H54 (cell line): ENCODE data around the gene MAD1L1.

ENCODE experiments used
- DNase-seq: peaks from one replicate; pipeline ENCODE4 v3.0.0; 2011; ENCODE audit warnings: low spot score, mixed read lengths; ENCODE audit not compliant: insufficient read length
- FAIRE-seq: peaks from 3 replicates; lab custom pipeline; 2011; peaks lifted over from hg19 to GRCh38; lab: Jason Lieb, UNC
- POLR2A ChIP-seq: IDR thresholded peaks from 2 replicates; pipeline ENCODE4 v1.6.1; 2011; ENCODE audit warnings: low read depth, mild to moderate bottlenecking, low read length

MAD1L1 gene

DNA sequence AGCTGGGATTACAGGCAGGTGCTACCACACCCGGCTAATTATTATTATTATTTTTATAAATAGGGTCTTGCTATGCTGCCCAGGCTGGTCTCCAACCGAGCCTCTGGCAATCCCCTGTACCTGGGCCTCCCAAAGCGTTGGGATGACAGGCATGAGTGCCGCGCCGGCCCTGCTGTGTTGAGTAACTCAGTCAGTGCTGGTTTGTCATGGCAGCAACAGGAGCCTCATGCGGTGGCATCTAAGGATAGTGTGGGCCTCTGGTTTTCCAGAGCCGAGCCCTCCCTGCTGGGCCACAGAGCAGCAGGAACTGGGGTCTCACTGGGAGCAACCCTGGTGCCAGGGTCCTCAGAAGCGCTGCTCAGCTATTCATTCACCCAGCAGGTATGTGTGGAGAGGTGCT, 318.0 kb downstream of the MAD1L1 start:
- FAIRE-seq = no peak
- no peak for TF ChIP-seq POLR2A
- DNase-seq = no peak

DNA sequence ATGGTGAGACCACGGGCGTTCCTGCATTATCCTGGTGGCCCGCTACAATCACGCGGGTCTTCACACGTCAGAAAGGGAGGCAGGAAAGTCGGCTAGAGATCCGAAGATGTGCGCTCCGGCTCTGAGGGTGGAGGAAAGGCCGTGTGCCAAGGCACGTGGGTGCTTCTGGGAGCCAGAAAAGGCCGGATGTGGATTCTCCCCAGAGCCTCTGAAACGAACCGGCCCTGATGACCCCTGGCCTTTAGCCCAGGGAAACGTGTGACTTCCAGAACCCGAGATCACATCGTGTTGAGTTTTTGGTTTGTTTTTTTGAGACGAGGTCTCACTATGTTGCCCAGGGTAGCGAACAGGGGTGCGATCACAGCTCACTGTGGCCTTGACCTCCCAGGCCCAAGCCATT, 318.4 kb downstream of the MAD1L1 start:
- DNase-seq = no peak
- TF ChIP-seq POLR2A = no peak
- no peak for FAIRE-seq

DNA sequence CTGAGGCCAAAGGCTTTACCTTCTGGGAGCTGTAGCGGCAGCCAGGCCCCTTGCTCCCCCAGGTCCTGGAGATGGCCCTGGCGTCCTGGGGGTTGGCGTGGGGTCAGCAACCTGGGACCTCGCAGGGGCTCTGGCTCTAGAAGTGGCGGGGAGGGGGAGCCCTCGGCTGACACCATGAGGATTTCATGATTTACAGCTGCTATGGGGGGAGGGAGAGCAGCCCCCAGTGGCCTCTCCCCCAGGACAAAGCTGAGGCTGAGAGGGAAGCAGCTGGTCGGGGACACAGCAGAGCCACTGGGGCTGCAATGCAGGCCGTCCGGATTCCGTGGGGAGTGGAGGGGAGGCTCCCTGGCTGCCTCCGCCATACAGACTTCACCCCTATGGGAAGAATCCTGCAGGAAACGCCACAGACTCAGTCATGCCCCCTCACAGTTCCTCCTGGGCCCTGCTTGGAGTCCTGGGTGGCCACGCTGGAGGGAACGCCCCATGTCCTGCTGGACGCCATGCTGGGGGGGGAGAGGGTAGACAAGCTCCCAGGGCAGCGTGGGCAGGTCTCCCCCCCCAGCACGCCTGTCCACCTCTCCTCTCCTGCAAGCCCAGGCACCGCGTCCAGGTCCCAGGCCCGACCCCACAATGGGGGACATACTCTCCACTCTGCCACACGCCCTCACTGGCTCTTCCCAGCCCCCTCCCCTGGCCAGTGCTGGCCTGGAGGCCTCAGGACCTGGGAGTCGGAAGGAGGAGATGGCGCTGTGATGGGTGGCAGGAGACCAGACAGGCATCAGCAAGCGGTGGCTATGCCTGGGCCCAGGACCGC, 319.1 kb downstream of the MAD1L1 start:
- FAIRE-seq (no peak), DNase-seq (no peak)
- TF ChIP-seq POLR2A = no peak

DNA sequence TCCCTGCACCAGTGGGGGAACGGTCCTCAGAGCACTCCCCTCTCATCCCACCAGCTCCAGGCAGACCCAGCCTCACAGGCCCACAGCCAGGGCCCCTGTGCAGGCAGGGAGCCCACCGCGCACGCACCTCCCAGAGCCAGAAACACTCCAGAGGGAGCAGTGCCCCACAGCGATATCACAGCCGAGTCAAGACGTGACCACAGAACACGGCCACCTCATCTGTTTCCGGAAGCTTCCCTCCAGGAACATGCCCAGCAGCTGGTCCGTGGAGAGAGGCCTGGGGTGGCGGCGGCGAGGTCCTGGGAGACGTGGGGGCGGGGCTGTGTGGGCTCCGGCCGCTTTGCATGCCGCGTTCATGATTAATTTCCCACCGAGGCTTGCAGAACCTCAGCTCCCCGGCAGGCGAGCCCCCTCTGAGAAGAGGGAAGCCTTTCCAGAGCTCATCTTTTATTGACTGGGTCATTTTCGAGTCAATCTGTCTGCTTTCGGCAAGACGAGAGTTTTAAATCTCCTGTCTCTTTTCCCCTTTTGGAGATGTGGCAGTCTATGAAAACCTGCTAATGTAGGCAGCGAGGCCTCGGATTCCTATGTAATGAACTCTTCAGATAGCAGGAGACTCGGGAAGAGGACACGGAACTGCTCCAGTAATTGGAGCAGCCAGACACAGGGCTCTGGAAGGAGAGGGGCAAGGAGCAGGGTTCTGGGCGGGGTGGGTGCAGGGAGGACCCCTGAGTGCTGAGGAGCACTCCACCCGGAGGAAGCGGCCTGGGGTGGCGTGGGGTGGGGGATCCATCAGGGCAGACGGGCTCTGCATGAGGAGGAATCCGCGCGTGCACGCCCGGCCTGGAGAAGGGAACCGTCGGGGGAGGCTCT, 319.9 kb downstream of the MAD1L1 start:
- DNase-seq (peak; percentile 75), FAIRE-seq (no peak)
- TF ChIP-seq POLR2A = no peak

DNA sequence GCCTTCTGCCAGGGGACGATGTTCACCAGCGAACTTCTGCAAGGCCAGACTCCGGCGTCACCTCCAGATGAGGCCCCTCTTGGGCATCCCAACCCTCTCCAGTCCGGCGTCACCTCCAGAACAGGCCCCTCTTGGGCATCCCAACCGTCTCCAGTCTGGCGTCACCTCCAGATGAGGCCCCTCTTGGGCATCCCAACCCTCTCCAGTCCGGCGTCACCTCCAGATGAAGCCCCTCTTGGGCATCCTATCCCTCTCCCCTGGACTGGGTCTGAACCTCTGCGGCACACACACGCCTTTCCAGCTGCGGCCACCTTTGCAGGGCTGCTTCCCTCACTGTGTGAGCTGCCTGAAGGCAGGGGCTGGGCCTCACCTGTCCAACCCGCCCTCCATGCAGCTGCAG, 321.2 kb downstream of the MAD1L1 start:
- no peak for FAIRE-seq
- TF ChIP-seq POLR2A = no peak
- no peak for DNase-seq

DNA sequence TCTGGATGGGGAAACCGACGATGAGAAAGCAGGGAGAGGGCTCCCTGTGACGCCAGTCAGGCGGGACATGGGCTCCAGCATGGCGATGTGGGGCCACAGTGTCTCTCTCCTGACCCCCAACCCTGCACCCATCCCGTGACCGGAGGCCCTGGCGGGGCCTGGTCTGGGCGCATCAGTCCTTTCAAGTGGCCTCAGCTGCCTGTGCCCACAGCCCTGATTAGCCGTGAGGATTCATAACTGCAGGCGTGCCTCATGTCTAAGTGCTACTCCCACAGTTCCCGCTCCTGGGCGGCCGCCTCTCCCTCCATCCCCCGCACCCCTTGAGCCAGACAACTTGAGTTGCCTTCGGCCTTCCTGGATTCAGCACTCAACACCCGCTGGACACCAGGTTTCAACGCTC, 321.9 kb downstream of the MAD1L1 start:
- TF ChIP-seq POLR2A = no peak
- FAIRE-seq (no peak), DNase-seq (no peak)

DNA sequence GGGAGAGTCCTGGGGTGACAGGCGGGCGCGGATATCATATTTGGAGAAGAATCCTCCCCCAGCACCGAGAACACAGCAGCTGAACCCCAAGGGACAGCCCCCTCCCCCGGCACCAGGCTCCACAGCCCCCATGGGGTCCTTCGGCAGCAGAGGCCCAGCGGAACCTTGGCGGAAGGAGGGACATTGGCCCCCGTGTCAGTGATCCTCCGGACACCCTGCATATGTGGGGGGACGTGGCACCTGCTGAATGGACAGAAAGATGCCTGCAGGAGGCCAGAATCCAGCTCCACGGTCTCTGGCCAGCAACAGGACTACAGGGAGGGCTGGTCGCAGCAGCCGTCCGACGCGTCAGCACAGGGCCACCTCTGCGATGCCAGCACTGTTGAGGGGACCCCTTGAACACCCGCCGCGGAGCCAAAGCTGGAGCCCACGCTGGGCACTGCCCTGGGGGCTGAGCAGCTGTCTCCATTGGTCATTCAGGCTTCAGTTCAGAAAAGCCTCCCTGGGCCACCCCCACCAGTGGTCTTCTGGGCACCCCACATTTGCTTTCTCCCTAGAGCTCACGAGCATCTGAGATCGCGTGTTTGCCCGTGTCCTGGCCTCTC, 322.6 kb downstream of the MAD1L1 start:
- DNase-seq (no peak), FAIRE-seq (no peak)
- TF ChIP-seq POLR2A = no peak

DNA sequence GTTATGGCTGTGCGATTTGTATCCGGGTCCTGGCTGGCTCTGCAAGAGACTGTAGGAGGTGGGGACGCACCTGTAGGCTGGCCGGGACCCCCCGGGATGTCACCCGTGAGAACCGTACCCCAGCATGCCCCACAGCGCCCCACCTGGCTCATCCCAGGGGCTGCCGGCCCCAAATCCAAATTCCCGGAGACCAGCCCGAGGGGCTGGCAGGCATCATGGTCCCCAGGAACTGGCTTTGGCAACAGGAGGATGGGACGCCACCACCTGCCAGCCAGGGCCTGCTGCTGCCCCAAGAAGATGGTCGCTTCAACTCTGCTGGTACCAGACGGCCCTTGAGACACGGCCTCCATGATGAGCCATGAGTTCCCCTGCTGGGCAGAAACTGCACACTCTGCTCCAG, 323.3 kb downstream of the MAD1L1 start:
- FAIRE-seq = no peak
- TF ChIP-seq POLR2A = no peak
- DNase-seq = no peak

DNA sequence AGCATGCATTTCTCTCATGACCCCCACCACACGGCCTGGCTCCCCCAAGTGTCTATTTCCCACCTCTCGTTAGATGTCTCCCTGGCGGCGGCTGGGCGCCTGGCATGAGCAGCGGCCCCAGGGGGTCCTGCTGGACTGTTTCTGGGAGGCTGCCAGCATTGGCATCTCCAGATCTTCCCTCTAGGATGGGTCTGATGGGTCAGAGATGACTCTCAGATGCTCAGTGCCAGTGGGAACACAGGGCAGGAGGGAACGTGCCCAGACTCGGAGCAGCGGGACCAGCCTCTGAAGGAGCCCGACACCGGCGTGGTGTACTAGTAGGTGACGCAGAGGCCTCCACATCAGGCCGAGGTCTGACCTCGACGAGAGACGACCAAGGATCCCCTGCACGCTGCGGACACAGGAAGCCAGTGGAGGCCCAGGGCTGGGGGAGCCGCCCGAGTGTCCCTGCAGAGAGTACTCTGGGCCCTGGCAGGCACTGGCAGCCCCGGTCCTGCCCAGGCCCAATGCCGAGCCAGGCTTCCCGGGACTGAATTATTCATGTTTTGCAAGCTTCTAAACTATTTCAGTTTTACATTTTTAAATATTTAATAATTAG, 323.8 kb downstream of the MAD1L1 start:
- no peak for DNase-seq
- FAIRE-seq = no peak
- TF ChIP-seq POLR2A = no peak

DNA sequence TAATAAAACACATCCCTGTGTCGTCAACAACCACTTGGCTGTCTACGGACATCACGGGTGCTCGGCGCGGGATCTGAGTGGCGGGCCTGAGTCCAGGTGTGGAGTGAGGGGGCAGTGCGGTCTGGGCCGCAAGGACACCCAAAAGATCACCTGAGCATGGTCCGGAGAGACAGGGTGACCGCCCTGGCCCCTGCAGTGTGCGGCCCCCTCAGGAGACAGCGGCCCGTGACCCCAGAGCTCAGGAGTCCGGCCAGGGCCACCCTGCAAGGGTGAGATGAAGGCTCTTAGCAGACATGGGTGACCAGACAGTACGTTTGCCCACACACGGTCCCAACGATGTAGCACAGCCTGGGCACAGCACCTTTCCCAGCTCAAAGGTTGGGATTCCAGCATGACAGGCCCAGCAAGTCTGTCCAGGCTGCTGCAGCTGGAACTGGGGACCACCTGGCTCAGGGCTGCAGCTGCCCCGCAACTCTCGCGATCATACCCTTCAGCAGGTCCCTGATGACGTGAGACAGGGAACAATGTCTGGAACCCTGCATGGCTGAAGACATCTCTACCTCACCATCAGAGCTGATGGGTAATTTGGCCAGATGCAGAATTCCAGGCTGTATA, 324.9 kb downstream of the MAD1L1 start:
- DNase-seq (no peak), FAIRE-seq (no peak)
- TF ChIP-seq POLR2A = no peak

DNA sequence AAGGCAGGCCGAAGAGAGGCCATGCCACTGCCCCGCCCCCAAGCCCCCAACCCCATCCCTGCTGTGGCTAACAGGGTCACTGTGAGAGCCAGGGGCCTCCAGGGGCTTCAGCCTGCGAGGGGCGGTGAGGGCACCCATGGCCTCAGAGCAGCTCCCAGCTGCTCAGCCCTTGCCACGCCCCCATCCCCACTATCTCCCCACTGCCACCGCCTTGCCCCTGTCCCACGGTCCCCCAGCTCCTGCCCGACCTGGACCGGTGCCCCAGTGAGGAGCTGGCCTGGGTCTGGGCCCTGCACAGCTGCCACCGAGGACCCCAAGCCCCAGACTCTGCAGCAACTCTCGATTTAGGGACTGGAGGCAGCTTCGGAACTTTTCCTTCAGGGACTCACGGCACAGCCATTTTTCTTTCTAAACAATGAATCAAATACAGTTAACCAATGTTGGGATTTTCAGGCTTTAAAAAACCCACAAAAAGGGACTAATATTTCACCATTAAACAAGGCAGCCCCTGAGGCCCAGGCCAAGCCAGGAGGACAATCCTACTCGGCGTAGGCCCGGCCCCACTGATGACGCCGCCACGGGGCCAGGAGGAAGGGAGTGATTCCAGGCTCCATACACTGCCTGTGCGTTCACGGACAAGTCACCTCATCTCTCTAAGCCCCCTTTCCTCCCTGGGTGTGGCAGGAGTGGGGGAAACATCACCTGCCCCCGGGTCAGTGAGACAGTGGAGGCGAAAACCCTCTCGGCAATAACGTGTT, 325.6 kb downstream of the MAD1L1 start:
- DNase-seq = no peak
- TF ChIP-seq POLR2A = no peak
- no peak for FAIRE-seq

DNA sequence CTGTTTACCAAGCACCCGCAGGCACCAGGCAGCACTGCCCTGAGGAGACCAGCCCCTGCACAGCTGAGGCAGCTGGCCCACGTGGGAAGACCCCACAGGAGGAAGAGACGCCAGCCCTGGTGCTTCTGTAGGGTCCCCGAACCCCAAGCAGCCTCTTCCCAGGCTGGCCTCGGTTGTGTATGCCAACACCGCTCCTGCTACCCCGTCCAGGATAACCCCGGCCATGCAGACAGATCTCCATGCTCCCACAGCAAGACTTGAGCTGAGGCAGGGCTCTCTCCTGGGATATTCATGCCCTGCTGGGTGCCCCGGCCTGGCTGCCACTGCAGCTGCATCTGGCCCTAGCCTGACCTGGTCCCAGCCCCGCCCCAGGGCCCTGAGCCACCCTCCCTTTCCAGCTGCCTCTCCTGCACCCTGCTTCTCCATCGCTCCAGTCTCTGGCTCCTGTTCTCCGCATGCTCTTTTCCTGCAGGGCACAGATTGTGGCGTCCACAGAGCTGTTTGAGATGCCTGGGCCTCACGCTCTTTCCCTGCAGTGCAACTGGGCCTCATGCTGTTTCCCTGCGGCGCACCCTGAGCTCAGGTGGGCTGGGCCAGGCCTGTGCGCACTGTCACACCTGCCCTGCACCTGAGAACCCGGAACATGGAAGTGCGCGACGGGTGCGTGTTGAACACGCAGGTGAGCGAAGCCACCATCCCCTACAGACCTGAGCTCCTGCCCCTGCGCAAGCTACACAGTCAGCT, 326.5 kb downstream of the MAD1L1 start:
- no peak for FAIRE-seq
- TF ChIP-seq POLR2A = no peak
- DNase-seq = no peak
